Measurements from ENCODE around the gene SLC6A3. TPM values are rescaled to one million over a fixed set of nuclear protein-coding genes. Genes with fewer than 3 reads are reported as not detected.

SLC6A3 gene
- total and polyA plus RNA-seq, 2 of the 13 experiments (the other 11 are each of a cell fraction or from before 2014, with no cell fraction given) = 0.01 TPM; not detected in 1

DNA sequence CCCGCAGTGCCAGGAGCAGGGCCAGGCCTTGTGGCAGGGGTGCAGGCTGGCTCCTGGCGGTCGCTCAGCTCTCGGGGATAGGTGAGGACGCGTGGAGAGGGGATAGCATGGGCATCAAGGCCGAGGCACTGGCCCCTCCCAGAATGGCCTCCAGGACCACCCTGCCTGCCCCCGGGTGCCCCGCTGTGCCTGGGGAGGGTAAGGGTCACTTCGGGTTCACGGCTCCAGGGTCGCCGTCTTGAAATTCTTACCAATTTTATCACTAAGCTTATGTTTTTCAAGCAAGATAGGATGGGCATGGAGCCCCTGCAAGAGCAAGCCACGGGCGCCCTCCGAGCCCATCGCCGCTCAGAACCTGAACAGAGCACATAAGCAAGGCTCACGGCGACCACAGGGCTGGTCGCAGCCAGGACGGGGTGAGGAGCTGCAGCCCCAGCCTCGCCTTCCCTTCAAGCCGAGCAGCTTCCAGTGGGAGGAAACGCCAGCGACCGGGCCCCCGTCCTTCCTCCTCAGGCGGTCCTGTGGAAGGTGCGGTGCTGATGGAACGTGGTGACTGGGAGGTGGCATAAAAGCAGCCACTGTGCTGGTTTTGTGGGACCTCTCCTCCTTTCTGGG, 86.1 kb downstream of the SLC6A3 start (continued):
- TF ChIP-seq ZNF275 (CRISPR knock-in tag; IDR thresholded peaks at IDR 0.05; ENCODE audit: borderline replicate concordance) = no peak
- TF ChIP-seq NCOR1 (IDR thresholded peaks at IDR 0.05; ENCODE audit: borderline replicate concordance, low read length) = no peak
- TF ChIP-seq, protein P1, sequence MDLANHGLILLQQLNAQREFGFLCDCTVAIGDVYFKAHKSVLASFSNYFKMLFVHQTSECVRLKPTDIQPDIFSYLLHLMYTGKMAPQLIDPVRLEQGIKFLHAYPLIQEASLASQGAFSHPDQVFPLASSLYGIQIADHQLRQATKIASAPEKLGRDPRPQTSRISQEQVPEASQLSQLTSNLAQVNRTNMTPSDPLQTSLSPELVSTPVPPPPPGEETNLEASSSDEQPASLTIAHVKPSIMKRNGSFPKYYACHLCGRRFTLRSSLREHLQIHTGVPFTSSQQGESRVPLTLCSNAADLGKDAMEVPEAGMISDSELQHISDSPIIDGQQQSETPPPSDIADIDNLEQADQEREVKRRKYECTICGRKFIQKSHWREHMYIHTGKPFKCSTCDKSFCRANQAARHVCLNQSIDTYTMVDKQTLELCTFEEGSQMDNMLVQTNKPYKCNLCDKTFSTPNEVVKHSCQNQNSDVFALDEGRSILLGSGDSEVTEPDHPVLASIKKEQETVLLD (CRISPR knock-in tag; IDR thresholded peaks at IDR 0.05; ENCODE audit: low read depth) = no peak
- no peak for TF ChIP-seq NR2F6 (IDR thresholded peaks at IDR 0.05)
- TF ChIP-seq NR2F6 (CRISPR knock-in tag; IDR thresholded peaks at IDR 0.05) = no peak
- no peak for TF ChIP-seq PBX2 (CRISPR knock-in tag; IDR thresholded peaks at IDR 0.05)
- TF ChIP-seq FIP1L1 (IDR thresholded peaks at IDR 0.05; ENCODE audit: borderline replicate concordance, insufficient read depth, low read depth, low read length) = no peak
- TF ChIP-seq ZNF235 (CRISPR knock-in tag; IDR thresholded peaks at IDR 0.05; ENCODE audit: borderline replicate concordance) = no peak
- TF ChIP-seq, protein P2, sequence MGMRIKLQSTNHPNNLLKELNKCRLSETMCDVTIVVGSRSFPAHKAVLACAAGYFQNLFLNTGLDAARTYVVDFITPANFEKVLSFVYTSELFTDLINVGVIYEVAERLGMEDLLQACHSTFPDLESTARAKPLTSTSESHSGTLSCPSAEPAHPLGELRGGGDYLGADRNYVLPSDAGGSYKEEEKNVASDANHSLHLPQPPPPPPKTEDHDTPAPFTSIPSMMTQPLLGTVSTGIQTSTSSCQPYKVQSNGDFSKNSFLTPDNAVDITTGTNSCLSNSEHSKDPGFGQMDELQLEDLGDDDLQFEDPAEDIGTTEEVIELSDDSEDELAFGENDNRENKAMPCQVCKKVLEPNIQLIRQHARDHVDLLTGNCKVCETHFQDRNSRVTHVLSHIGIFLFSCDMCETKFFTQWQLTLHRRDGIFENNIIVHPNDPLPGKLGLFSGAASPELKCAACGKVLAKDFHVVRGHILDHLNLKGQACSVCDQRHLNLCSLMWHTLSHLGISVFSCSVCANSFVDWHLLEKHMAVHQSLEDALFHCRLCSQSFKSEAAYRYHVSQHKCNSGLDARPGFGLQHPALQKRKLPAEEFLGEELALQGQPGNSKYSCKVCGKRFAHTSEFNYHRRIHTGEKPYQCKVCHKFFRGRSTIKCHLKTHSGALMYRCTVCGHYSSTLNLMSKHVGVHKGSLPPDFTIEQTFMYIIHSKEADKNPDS (CRISPR knock-in tag; IDR thresholded peaks at IDR 0.05) = no peak
- TF ChIP-seq TP53 (CRISPR knock-in tag; conservative IDR thresholded peaks at IDR 0.05) = no peak
- no peak for TF ChIP-seq FOXM1 (CRISPR knock-in tag; IDR thresholded peaks at IDR 0.05)
